GM23248 (cell line): ENCODE measurements around the gene IRAK1. TPM values are rescaled to one million over a fixed set of nuclear protein-coding genes. Genes with fewer than 3 reads are reported as not detected.

ENCODE experiments used
- DNase-seq: peaks from one replicate; pipeline ENCODE4 v3.0.0-alpha.2; 2015
- H2AFZ ChIP-seq: fragments of 200-600 bp; sonication (generic); 2 replicates; pipeline ENCODE4 v1.6.1; 2016; ENCODE audit warnings: antibody characterized with exemption
- H3F3A ChIP-seq: fragments of 200-600 bp; sonication (generic); 2 replicates; pipeline ENCODE4 v1.6.1; 2016; ENCODE audit warnings: mild to moderate bottlenecking, antibody characterized with exemption, mixed run types; ENCODE audit not compliant: insufficient read depth
- H3K27ac ChIP-seq: fragments of 200-600 bp; sonication (generic); 2 replicates; pipeline ENCODE4 v1.5.1; 2016; ENCODE audit warnings: mild to moderate bottlenecking
- H3K27me3 ChIP-seq: fragments of 200-600 bp; sonication (generic); replicated peaks from 2 replicates; pipeline ENCODE4 v1.6.1; 2016; ENCODE audit warnings: mild to moderate bottlenecking; ENCODE audit not compliant: insufficient read depth
- H3K36me3 ChIP-seq: fragments of 200-600 bp; sonication (generic); 2 replicates; pipeline ENCODE4 v1.6.1; 2016; ENCODE audit warnings: low read depth, mild to moderate bottlenecking
- H3K4me1 ChIP-seq: fragments of 200-600 bp; sonication (generic); 2 replicates; pipeline ENCODE4 v1.6.1; 2016; ENCODE audit warnings: mild to moderate bottlenecking; ENCODE audit not compliant: insufficient read depth
- H3K4me2 ChIP-seq: fragments of 200-600 bp; sonication (generic); one replicate; pipeline ENCODE4 v1.6.1; 2016; ENCODE audit warnings: mild to moderate bottlenecking; ENCODE audit not compliant: unreplicated experiment
- H3K4me3 ChIP-seq: fragments of 200-600 bp; sonication (generic); 2 replicates; pipeline ENCODE4 v1.5.1; 2016; ENCODE audit warnings: mild to moderate bottlenecking
- H3K79me2 ChIP-seq: fragments of 200-600 bp; sonication (generic); 2 replicates; pipeline ENCODE4 v1.6.1; 2016; ENCODE audit warnings: mild to moderate bottlenecking; ENCODE audit not compliant: insufficient read depth
- H3K9ac ChIP-seq: fragments of 200-600 bp; sonication (generic); 2 replicates; pipeline ENCODE4 v1.6.1; 2016; ENCODE audit warnings: mild to moderate bottlenecking
- H3K9me2 ChIP-seq: fragments of 200-600 bp; sonication (generic); 2 replicates; pipeline ENCODE4 v1.6.1; 2016; ENCODE audit warnings: mixed run types, mild to moderate bottlenecking, moderate library complexity; ENCODE audit not compliant: insufficient read depth
- H3K9me3 ChIP-seq: fragments of 200-600 bp; sonication (generic); one replicate; pipeline ENCODE4 v1.6.1; 2017; ENCODE audit warnings: low read depth
- H4K20me1 ChIP-seq: fragments of 200-600 bp; sonication (generic); 2 replicates; pipeline ENCODE4 v1.6.0; 2016; ENCODE audit not compliant: insufficient read depth
- EZH2 ChIP-seq: fragments of 200-600 bp; sonication (generic); IDR thresholded peaks from 2 replicates; pipeline ENCODE4 v1.6.1; 2018; ENCODE audit warnings: antibody characterized with exemption, mild to moderate bottlenecking; ENCODE audit not compliant: insufficient read depth, poor library complexity, severe bottlenecking
- EZH2phosphoT487 ChIP-seq: fragments of 200-600 bp; sonication (generic); IDR thresholded peaks from 2 replicates; pipeline ENCODE4 v1.6.1; 2018; ENCODE audit warnings: antibody characterized with exemption, moderate library complexity, mild to moderate bottlenecking, low read depth; ENCODE audit not compliant: insufficient read depth
- WGBS, 2 experiments: methylation state at CpG; one replicate each; pipeline ENCODE4 v1.1.6; 2015 to 2017; ENCODE audit warnings: low lambda C conversion rate in 2 of 2, low coverage in 1 of 2; ENCODE audit errors: missing lambda C conversion rate in 2 of 2; 5-methylcytosine and 5-hydroxymethylcytosine counted together
- in situ Hi-C: fragments of 300-500 bp; cut with MboI; formaldehyde crosslinking; loops from 2 replicates; pipeline ENCODE4 v1.15.0; 2020
- polyA plus RNA-seq: library from polyadenylated mRNA; unstranded; fragments of >200 nt; fragmentation: Nextera tagmentation; extraction: Ambion mirVana; gene quantifications from 2 replicates; pipeline ENCODE4 v1.2.1, GENCODE V29; 2016
- total RNA-seq: library from RNA; depleted of rRNA; stranded (reverse); fragments of >200 nt; shearing (Covaris generic); gene quantifications from 2 replicates; pipeline ENCODE4 v1.2.3, GENCODE V29; 2014

IRAK1 gene
- total and polyA plus RNA-seq, 2 experiments from 2014 or later, result 54.7 to 58.7 TPM

DNA sequence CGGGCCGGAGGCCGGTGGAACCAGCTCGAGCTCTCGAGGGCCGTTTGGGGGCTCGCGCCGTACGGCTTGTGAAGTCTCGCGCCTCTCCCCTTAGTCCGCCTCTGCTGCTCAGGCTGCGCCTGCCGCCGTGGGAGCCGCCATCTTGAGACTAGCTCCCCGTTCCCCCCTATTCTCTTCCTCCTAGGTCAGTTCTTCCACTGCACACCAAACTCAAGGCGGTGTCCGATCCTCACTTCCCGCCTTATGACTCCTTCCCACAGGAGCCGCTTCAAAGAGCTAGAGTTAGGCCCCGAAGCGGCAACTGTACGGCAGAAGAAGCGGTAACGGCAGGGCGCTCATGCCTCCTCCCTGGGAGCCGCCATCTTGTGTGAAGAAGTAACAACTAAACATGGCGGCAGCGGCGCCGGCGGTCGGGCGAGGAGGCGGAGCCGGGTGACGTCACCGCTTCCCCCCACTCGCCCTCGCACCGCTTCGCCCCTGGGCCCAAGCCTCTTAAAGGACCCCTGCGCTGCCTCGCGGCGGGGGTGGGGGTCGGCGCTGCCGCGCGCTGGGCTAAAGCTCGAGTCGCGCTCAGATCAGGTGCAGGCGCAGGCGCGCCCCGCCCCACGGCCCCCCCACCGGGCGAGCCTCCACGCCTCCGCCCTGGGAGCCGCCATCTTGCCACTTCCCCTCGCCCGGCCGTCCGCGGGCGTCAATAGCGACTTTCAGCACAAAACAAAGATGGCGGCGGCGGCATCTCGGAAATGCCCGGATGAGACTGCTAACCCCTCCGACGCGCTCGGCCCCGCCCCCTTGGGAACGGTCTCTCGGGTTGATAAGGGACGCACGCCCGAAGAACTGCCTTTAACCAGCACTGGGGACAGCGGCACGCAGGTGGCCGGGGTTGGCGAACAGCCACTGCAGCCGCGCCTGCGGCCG lies 48.0 kb downstream of the IRAK1 start, which contains the start of gene HCFC1:
HCFC1 (minus strand) TSS at position 369 of the 918 bp plus-strand sequence. CDS start 978 bp downstream, outside the sequence.
- no peaks in the 10 kb centered on the region for H4K20me1 ChIP-seq
- H2AFZ ChIP-seq, result no peak within 1 kb of the TSS
- DNase-seq, result peak; percentile 93
- no peaks in the 10 kb centered on the region for H3K36me3 ChIP-seq
- H3K9me2 ChIP-seq, result no peaks in the 10 kb centered on the region
- H3K27me3 ChIP-seq, result no peaks in the 10 kb centered on the region
- H3K9ac ChIP-seq, result peak within 1 kb of the TSS; percentile 100
- 0 to 1% methylated on average over 18 to 36 of the region's 96 CpGs for WGBS, 2 experiments
- no peaks in the 10 kb centered on the region for H3K9me3 ChIP-seq
- TF ChIP-seq EZH2, result no peak
- TF ChIP-seq EZH2phosphoT487, result no peak
- in situ Hi-C loops, result no loop called here
- H3K27ac ChIP-seq, result peak within 1 kb of the TSS; percentile 100
- H3K4me2 ChIP-seq, result peak within 1 kb of the TSS; percentile 88
- peaks cover 22% of the 10 kb centered on the region for H3K4me1 ChIP-seq
- H3F3A ChIP-seq, result peaks cover 13% of the 10 kb centered on the region; the same call in 1 of the 2 replicates
- H3K4me3 ChIP-seq, result peak within 1 kb of the TSS; percentile 96
- peaks cover 65% of the 10 kb centered on the region for H3K79me2 ChIP-seq

DNA sequence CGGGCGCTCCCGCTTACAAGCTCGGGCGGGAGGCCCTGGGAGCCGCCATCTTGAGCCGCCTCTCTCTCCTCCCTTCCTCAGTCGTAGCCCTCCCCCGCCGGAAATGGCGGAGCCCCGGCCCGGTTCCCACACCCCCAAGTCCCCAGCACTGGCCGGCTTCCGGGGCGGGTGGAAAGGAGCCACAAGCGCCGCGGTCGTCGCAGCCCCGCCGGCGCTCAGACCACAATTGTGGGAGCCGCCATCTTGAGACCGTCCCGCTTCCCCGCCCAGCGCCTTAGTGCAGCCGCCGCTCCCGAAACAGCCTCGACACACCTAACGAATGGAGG lies 48.6 kb downstream of the IRAK1 start:
- Histone ChIP-seq H3K79me2 (peaks cover 65% of the 10 kb centered on the region), H4K20me1 (no peaks in the 10 kb centered on the region), H3K9me3 (no peaks in the 10 kb centered on the region), H3K4me2 (peak overlapping the region; percentile 79), H3K27ac (peak overlapping the region; percentile 100), H3F3A (peaks cover 13% of the 10 kb centered on the region; the same call in 1 of the 2 replicates), H3K36me3 (no peaks in the 10 kb centered on the region), H3K27me3 (no peaks in the 10 kb centered on the region), H3K9me2 (no peaks in the 10 kb centered on the region), H2AFZ (no peak overlapping the region), H3K4me1 (peaks cover 29% of the 10 kb centered on the region), H3K4me3 (peak overlapping the region; percentile 96), H3K9ac (peak overlapping the region; percentile 100)
- in situ Hi-C loops, result no loop called here
- TF ChIP-seq EZH2 (no peak), EZH2phosphoT487 (no peak)
- 0 to 10% methylated on average over 2 to 4 of the region's 34 CpGs for WGBS, 2 experiments
- DNase-seq, result peak; percentile 90

DNA sequence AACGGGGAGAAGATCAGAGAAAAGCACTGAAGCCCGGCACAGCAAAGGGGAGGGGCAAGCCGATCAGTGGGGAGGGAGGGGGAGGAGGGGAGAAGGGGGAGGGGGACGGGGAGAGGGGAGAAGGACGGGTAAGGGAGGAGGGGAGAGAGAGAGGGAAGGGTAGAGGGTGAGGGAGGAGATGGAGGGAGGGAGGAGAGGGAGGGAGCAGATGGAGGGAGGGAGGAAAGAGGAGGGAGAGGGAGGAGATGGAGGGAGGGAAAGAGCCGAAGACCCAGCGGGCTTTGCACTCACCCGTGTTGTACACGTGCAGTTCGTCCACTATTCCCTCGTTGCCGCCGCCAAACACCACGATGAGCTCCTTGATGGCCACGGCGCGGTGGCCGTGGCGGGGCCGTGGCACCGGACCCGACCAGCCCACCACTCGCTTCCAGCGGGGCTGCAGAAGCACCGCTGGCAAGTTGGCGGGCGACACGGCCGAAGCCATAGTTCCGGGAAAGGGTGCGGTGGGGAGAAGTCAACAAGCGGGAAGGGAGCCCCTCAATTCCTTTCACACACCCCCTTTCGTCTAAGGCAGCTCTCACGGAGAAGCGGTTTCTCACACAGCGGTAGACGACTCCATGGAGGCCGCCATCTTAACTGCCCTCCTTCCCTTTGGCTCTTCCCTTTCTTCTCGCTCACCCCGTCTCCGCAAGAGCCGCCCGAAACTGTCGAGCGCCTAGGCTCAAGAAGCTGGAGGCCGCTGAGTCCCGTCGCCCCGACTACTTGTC lies 49.2 kb downstream of the IRAK1 start:
- peak overlapping the region; percentile 96 for H3K4me3 ChIP-seq
- peaks cover 32% of the 10 kb centered on the region for H3K4me1 ChIP-seq
- H3F3A ChIP-seq, result peaks cover 13% of the 10 kb centered on the region; the same call in 1 of the 2 replicates
- H3K9me3 ChIP-seq, result no peaks in the 10 kb centered on the region
- H2AFZ ChIP-seq, result no peak overlapping the region
- in situ Hi-C loops, result no loop called here
- TF ChIP-seq EZH2phosphoT487 (no peak), EZH2 (no peak)
- H3K9me2 ChIP-seq, result no peaks in the 10 kb centered on the region
- DNase-seq, result peak; percentile 69
- H3K9ac ChIP-seq, result peak overlapping the region; percentile 100
- H3K27me3 ChIP-seq, result no peaks in the 10 kb centered on the region
- no peaks in the 10 kb centered on the region for H3K36me3 ChIP-seq
- no peaks in the 10 kb centered on the region for H4K20me1 ChIP-seq
- peak overlapping the region; percentile 94 for H3K4me2 ChIP-seq
- peak overlapping the region; percentile 100 for H3K27ac ChIP-seq
- H3K79me2 ChIP-seq, result peaks cover 65% of the 10 kb centered on the region
- WGBS, 2 experiments, result 2 to 16% methylated on average over 11 to 49 of the region's 49 CpGs

DNA sequence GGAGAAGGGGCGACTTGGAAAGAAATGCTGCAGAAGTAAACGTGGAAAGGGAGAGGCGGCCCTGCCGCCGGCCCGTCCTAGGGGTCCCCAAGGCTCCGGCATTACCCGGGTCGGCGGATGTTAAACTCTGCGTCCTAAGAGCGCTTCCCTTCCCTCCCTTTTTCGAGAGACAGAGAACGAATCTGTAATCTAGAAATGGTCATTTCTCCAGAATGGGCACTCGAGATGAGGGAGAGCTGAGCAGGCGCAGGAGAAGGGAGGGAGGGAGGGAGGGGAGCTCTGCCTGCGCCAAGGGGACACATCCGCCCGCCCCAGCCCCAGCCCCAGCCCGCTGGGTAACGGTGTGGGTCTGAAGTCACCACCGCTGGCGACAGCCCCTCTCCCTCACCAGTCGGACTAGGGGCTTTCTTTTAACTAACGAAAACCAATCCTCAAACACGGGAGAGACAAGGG lies 49.8 kb downstream of the IRAK1 start:
- Histone ChIP-seq H3K4me2 (peak overlapping the region; percentile 94), H3K79me2 (peaks cover 70% of the 10 kb centered on the region), H3K9me3 (no peaks in the 10 kb centered on the region), H3K4me3 (peak overlapping the region; percentile 96), H3K4me1 (peaks cover 32% of the 10 kb centered on the region), H3K9ac (peak overlapping the region; percentile 100), H3F3A (peaks cover 13% of the 10 kb centered on the region; the same call in 1 of the 2 replicates), H2AFZ (no peak overlapping the region), H4K20me1 (no peaks in the 10 kb centered on the region), H3K27me3 (no peaks in the 10 kb centered on the region), H3K36me3 (no peaks in the 10 kb centered on the region), H3K27ac (peak overlapping the region; percentile 100), H3K9me2 (no peaks in the 10 kb centered on the region)
- WGBS, 2 experiments, result 0 to 2% methylated on average over 8 to 26 of the region's 26 CpGs
- in situ Hi-C loops, result no loop called here
- peak; percentile 52 for DNase-seq
- no peak for TF ChIP-seq EZH2
- no peak for TF ChIP-seq EZH2phosphoT487
